M059J (cell line): Measurements from ENCODE around the gene EDNRB. TPM values are rescaled to one million over a fixed set of nuclear protein-coding genes. Genes with fewer than 3 reads are reported as not detected.
A peak's percentile ranks its signal among the peaks of the same experiment; 100 is the strongest.

Experiments
- DNase-seq: peaks from one replicate; pipeline ENCODE4 v3.0.0-alpha.2; 2012; ENCODE audit warnings: low read depth
- total RNA-seq: library from RNA; depleted of rRNA; stranded (reverse); fragments of >200 nt; shearing (Covaris generic); gene quantifications from 2 replicates; pipeline ENCODE4 v1.2.3, GENCODE V29; 2014; rRNA removed

The EDNRB gene
- total RNA-seq = 2.2 and 3.6 TPM in 2 replicates

DNA sequence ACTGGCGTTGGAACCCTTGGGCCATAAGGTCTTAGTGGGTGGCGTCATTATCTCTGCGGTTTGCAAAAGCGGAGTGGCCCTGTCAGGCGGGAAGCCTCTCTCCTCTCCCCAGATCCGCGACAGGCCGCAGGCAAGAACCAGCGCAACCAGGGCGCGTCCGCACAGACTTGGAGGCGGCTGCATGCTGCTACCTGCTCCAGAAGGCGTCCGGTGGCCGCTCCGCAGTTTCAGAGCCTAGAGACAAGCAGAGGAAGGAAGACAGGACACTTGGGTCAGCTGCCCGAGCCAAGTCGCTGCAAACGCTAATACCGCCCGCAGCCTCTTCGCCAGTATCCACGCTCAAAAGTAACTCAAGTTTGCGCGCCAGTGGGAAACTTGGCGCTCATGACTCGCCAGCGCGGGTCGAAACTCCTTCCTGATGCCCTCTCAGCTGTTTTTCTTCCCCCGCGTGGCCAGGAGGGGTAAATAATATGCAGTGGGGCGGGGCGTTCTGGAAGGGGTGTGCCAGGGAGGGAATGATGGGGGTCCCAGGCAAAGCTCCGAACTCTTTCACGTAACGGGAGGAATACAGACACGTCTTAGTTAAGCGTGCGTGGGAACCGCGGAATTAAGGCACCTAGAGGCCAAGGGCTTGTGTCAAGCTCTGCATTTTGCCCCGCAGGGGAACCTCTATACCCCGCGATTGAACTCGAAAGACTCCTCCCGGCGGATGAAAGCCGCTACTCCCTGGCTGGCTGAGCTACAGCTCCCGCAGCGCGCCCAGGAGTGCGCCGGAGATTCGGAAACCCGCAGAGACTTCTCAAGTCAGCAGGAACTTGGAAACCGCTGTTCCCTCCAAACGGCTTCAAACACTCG, at the start of gene EDNRB:
Gene EDNRB (minus strand): TSS at position 441 of the 855 bp plus-strand sequence. CDS start 258 bp downstream, at position 183.
- peak; percentile 16 for DNase-seq

- no peak for DNase-seq
Measured at GRCh38 chr13:77966671-77967070, 48.0 kb upstream of the EDNRB start.

- DNase-seq = no peak
Measured at GRCh38 chr13:77952737-77953136, 34.1 kb upstream of the EDNRB start.

DNA sequence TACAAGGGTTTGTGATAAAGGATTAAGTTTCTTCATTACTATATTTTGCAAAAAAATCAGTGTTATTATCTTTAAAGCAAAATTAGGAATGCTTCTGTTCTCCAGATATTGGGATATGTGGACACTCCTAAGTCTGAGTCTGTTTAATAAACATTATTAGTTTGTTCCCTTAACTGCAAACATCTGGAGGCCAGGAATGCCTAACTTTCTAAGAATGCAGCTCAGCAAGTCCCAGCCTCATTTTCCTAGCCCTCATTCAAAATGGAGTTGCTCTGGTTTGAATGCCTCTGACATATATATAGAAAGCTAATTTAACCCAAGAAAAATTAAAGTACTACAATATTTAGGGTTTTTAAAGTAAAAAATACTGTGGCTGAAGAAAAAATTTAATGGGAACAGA, 33.6 kb upstream of the EDNRB start:
- DNase-seq = no peak

DNA sequence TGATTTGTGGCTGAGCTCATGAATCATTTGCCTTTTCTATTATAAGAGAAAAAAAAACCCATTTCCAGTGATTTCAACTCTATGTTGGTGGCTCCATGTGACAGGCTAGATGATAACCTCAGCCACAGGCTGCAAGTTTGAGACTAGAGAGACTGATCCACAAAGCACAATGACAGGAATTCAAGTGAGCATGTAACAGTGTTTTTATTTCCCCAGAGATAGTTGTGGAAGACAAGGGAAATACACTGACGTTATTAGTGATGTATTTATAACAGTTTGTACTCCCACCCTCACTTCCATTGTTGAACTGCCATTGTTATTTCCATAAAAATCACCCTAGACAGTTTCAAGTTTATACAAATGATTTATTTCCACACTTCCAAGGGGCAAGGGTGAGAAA, 27.9 kb upstream of the EDNRB start:
- no peak for DNase-seq

GRCh38 chr13:77935063-77935462, 16.4 kb upstream of the EDNRB start:
- peak; percentile 5 for DNase-seq

DNA sequence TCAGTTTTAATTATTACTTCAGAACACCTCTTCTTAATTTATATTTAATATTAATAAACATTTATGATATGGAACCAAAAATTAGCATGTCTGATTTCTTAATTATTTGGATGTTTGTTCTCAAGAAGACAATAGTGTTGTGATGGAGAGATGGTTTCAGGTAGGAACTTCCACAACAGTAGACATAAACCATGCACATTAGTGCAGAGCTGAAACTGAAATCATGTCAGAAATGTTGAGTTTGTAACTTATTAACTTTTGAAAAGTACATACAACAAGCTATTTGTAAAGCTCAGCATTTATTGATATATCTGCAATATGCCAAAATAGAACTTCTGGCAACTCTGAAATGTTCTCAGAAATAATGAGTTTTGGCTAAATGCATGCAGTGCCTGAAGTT, 11.8 kb upstream of the EDNRB start:
- no peak for DNase-seq

GRCh38 chr13:77928909-77929308, 10.3 kb upstream of the EDNRB start:
- peak; percentile 48 for DNase-seq

DNA sequence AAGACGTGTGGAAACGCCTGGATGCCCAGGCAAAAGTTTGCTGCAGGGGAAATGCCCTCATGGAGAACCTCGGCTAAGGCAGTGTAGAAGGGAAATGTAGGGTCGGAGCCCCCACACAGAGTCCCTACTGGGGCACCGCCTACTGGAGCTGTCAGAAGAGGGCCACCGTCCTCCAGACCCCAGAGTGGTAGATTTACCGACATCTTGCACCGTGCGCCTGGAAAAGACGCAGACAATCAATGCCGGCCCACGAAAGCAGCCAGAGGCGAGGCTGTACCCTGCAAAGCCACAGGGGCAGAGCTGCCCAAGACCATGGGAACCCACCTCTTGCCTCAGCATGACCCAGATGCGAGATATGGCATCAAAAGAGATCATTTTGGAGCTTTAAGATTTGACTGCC, 7.0 kb upstream of the EDNRB start:
- no peak for DNase-seq

- DNase-seq = no peak
Measured at GRCh38 chr13:77919921-77920294, 1.3 kb upstream of the EDNRB start.

- DNase-seq = no peak
Measured at GRCh38 chr13:77919246-77919920, 752 bp upstream of the EDNRB start.

DNA sequence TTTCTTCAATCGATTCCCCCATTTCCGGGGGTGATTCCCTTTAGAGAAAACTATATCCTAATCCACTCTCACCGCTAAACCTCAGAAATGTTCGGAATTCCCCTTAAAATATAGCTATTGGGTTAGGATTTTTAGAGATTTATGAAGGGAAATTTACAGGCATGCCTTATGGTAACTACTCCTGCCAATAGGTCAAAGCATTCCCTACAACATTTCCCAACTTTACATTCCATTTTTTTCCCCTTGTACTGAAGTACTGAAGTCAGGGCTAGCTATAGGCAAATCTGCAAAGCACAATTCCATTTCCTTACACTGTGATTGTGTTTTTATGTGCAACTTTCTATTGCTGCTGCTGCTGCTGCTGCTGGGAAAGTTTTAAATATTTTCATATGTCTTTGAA, 2.1 kb downstream of the EDNRB start:
- DNase-seq = no peak

- no peak for DNase-seq
Measured at GRCh38 chr13:77915686-77916085, 2.9 kb downstream of the EDNRB start.

DNA sequence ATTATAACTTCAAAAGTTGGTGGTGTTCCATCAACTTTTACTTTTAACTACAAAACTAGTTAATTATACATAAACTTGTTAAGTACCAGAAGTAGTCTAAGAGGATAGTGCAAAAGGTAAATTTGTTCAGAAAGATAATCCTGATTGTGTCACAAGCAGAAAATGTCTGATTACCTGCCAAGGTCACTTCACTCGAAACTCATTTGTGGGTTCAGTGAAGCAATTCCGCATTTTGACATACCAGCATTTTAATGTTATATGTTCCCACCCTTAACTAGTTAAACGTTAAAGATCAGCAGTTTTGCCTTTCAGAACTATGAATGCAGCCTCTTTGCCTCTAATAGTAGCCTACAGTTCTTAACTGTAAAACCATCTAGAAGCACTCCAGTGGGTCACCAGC, 5.6 kb downstream of the EDNRB start:
- DNase-seq = no peak

GRCh38 chr13:77911751-77912150, 6.9 kb downstream of the EDNRB start:
- DNase-seq = no peak

- no peak for DNase-seq
Measured at GRCh38 chr13:77909827-77910226, 8.8 kb downstream of the EDNRB start.

- DNase-seq = no peak
Measured at GRCh38 chr13:77908531-77908930, 10.1 kb downstream of the EDNRB start.

GRCh38 chr13:77907666-77908341, 10.8 kb downstream of the EDNRB start:
- no peak for DNase-seq

DNA sequence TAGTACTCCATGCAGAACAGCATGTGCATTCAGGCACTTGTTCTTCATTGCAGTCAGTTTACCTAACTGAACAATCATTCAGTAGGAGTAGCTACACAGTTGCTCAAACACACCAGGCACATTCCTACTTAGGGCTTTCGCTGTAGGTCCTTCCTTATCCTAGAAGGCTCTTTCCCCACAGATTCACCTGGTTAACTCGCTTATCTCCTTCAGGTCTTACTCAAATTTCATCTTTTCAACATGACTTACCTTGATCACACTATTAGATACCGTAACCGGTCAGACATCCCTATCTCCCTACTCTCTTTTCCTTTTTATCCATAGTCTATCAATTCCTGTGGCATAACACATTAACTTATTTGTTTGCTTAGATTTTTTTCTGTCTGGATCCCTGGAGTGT, 14.6 kb downstream of the EDNRB start:
- no peak for DNase-seq

GRCh38 chr13:77903435-77903834, 15.2 kb downstream of the EDNRB start:
- no peak for DNase-seq

- no peak for DNase-seq
Measured at GRCh38 chr13:77902319-77902963, 16.2 kb downstream of the EDNRB start.

DNA sequence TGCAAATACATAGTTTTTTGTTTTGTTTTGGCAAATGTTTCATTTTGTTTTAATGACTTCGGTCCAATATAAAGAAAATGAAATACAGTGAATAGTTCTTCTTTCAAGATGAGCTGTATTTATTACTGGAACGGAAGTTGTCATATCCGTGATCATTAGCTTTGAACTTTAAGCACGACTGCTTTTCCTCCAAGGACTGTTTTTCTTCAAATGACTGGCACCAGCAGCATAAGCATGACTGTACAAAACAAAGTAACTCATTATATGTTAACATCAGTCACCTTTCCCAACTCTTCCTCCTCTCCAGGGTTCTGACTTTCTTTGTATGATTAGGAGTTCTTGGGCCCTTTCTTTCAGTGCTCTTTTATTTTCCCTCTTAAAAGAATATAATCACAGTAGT, 20.5 kb downstream of the EDNRB start:
- peak; percentile 22 for DNase-seq
